GM11168 (cell line): Measurements from ENCODE around the gene SLC25A19.
"Not testable (repeated sequence)": the region's sequence is repeated elsewhere in the genome, so short reads cannot be mapped to it uniquely, and the experiment has no call there.

Experiments
- in situ Hi-C: fragments of 300-500 bp; cut with MboI; formaldehyde crosslinking; loops from one replicate; pipeline ENCODE4 v1.12.0; 2022; ENCODE audit warnings: low sequenced_read_pairs; ENCODE audit not compliant: unreplicated experiment

The SLC25A19 gene

GRCh38 chr17:75270218-75270965 lies 18.8 kb downstream of the SLC25A19 start:
- in situ Hi-C loops, result no loop called here

DNA sequence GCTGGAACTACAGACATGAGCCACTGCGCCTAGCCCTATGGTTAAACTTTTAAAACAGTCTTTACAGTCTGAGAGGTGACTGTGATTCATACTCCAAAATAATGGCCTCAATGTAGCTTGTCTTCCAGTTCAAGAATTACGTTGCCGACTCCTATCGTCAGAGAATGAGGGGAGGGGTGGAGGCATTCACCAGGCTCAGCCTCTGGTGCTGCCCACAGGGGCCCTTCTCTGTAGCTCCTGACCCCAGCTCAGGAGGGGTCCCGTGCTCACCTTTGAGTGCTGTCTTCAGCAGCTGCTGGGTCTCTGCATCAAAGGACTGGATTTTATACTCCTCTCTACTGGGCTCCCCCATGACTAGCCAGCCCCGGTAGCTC lies 19.4 kb downstream of the SLC25A19 start:
- in situ Hi-C loops, result no loop called here

GRCh38 chr17:75267411-75268232 lies 21.6 kb downstream of the SLC25A19 start:
- in situ Hi-C loops, result no loop called here

DNA sequence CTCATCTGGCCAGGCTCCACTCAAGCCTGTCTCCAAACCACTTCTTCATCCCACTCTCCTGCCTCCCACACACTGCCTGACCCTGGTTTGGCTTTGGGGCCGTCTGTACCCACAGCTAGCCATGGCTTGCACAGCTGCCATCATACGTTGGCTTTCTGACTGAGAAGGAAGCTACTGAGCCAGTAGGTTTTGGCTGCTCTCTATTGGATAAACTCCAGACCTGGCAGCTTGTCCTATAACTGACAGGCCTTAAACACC lies 22.2 kb downstream of the SLC25A19 start:
- in situ Hi-C loops, result no loop called here

DNA sequence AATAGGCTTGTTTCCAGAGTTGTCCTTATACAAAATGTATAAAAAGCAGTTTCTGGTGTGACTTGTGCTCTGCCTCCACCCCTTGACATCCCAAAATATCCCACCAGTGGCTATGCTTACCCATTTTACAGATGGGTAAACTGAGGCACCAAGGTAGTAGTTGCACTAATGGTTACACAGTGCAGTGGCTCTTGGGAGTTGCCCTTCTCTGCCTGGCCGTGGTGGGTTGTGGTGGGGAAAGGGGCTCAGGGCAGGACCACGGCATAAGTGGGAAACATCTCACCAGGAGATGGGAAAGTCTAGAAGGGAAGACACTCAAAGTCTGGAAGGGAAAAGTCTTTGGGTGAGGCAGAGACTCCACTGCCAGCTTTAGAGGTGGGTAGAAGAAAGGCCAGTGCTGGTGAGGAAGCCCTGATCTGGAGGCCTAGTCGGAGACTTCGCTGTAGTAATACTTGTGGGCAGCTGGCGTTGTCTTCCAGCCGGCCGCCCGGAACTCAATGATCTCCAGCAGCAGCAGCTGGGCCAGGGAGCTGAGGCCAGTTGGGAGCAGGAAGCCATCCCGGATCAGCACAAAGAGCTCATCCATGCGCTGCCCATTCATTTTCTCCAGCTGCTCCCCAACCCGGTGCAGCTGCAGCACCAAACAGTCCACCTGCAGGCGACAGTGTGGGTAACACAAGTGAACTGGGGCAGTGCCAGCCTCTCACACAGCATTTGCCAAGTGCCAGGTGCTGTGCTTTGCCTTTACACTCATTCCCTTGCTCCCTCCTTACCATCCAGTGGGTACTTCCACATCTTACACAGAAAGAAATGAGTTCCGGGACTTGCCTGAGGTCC lies 22.7 kb downstream of the SLC25A19 start:
- in situ Hi-C loops, result no loop called here

DNA sequence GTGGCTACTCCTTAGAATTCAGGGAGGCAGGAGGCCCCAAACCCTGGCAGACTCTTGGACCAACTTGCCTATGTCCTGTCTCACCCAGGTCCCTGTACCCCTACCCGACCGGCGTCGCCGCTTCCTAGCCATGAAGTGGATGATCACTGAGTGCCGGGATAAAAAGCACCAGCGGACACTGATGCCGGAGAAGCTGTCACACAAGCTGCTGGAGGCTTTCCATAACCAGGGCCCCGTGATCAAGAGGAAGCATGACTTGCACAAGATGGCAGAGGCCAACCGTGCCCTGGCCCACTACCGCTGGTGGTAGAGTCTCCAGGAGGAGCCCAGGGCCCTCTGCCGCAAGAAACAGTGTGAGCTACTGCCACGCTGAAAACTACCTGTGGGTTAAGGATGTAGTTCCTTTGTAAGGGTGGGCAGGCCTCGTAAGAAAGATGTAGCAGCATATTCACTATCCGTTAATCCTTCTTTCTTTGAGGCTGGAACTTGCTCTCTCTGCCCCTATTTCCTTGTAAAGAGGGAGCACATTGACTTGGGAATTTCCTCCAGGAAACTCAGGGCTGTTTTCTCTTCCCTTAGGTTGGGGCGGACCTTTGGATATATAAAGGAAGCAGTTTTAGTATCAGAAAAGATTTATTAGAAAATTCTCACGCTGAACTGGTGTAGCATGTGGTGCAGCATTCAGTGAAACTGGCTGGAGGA lies 23.5 kb downstream of the SLC25A19 start:
- in situ Hi-C loops, result no loop called here

DNA sequence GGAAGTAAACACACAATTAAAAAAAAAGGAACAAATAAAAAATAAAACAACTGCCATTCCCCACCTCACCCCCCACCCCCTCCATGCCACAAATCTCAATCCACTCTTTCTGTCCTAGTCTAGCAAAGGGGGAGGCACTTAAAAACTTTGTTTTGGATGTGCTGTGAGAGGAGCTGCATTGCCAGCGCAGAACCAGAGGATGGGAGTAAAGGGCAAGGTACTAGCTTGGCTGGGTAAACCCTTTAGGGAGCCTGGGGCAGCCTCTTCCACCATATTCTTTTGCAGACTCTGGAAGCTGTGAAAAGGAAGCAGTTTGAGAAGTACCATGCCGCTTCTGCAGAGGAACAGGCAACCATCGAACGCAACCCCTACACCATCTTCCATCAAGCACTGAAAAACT lies 26.2 kb downstream of the SLC25A19 start:
- in situ Hi-C loops, result no loop called here

GRCh38 chr17:75262112-75262606 lies 27.1 kb downstream of the SLC25A19 start:
- in situ Hi-C loops, result no loop called here

DNA sequence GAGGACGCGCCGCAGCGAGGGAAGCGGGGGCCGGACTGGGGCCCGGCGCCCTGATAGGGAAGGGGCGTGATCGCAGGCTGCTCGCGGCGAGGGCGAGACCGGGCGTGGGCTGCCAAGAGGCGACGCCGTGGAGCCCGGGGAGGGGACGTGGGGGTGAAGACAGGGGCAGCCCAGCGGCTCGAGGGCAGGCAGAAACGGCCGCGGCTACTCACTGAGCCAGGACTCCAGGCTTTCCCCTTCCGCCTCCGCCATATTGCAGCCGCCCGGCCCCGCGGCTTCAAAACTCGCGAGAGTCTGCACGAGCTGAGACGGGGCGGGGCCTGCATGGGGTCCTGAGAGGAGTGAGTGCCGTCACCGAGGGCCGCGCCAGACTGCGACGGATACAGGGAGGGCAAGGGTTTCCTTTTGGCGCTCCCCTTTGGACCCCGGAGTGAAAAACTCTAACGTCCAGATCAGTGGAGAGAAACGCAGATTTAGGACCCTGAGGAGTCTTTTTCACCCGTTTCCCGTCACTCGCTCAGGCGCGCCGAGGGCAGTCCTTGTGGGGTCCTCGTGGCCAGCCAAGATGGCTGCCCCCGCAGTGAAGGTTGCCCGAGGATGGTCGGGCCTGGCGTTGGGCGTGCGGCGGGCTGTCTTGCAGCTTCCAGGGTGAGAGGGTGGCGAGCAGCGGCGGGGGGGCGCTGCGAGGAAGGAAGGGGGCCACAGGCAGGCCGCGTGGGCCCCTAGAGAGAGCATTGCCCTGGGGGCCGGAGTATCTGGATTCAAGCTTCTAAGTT lies 27.7 kb downstream of the SLC25A19 start, which contains the start of the genes GGA3 and MRPS7:
GGA3 (minus strand) TSS at position 271 of the 776 bp plus-strand sequence; CDS start at position 252, 19 bp downstream.
MRPS7 (plus strand) TSS at position 544 of the 776 bp plus-strand sequence; CDS start at position 566, 22 bp downstream.
- in situ Hi-C loops, result no loop called here

- in situ Hi-C loops, result no loop called here
Observed at GRCh38 chr17:75260641-75261335, 28.4 kb downstream of the SLC25A19 start.

- in situ Hi-C loops, result not testable (repeated sequence)
Observed at GRCh38 chr17:75257228-75257627, 32.0 kb downstream of the SLC25A19 start.

DNA sequence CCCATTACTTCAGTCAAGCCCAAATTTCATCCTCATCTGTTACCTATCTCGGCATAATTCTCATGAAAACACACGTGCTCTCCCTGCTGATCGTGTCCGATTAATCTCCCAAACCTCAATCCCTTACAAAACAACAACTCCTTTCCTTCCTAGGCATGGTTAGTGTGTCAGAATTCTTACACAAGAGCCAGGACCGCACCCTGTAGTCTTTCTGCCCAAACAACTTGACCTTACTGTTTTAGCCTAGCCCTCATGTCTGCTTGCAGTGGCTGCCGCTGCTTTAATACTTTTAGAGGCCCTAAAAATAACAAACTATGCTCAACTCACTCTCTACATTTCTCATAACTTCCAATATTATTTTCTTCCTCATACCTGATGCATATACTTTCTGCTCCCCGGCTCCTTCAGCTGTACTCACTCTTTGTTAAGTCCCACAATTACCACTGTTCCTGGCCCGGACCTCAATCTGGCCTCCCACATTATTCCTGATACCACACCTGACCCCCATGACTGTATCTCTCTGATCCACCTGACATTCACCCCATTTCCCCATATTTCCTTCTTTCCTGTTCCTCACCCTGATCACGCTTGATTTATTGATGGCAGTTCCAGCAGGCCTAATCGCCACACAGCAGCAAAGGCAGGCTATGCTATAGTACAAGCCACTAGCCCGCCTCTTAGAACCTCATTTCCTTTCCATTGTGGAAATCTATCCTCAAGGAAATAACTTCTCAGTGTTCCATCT lies 33.1 kb downstream of the SLC25A19 start:
- in situ Hi-C loops, result not testable (repeated sequence)

GRCh38 chr17:75252039-75252816 lies 37.0 kb downstream of the SLC25A19 start:
- in situ Hi-C loops, result no loop called here

- in situ Hi-C loops, result no loop called here
Observed at GRCh38 chr17:75250009-75250471, 39.2 kb downstream of the SLC25A19 start.

- in situ Hi-C loops, result no loop called here
Observed at GRCh38 chr17:75249564-75249963, 39.7 kb downstream of the SLC25A19 start.

DNA sequence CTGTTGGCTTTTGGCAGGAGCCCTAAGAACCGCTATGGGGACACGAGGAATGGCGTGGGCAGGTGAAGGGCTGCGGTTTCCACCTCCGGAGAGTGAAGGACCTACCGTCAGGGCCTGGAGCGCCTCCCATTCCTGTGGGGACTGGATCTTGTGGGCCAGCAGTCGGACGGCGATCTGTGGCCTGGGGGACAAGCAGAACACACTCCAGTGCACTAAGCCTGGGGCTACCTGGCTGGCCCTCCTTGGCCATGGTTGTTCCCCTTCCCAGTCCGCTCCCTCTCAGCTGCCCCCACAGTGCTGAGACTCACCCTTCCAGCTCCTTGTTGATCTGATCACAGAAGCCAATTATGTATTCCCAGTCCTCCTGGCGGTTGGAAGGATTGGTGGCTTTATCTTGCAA lies 42.8 kb downstream of the SLC25A19 start:
- in situ Hi-C loops, result no loop called here

GRCh38 chr17:75245011-75245410 lies 44.2 kb downstream of the SLC25A19 start:
- in situ Hi-C loops, result no loop called here
